ENCODE data around the gene POLDIP2.

POLDIP2 gene

GRCh38 chr17:28390141-28390540 lies 32.8 kb upstream of the POLDIP2 start:
- no peak for DNase-seq

DNA sequence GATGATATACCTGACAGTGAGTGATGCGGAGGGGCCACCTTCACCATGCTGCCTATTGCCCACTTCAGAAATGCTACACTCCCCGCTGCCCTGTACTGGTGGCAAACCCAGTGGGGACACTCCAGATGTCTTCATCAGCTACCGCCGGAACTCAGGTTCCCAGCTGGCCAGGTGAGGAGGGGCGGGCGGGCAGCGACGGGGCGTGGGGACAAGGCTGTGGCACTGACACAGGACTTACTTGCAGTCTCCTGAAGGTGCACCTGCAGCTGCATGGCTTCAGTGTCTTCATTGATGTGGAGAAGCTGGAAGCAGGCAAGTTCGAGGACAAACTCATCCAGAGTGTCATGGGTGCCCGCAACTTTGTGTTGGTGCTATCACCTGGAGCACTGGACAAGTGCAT lies 30.8 kb upstream of the POLDIP2 start:
- DNase-seq: no peak

DNA sequence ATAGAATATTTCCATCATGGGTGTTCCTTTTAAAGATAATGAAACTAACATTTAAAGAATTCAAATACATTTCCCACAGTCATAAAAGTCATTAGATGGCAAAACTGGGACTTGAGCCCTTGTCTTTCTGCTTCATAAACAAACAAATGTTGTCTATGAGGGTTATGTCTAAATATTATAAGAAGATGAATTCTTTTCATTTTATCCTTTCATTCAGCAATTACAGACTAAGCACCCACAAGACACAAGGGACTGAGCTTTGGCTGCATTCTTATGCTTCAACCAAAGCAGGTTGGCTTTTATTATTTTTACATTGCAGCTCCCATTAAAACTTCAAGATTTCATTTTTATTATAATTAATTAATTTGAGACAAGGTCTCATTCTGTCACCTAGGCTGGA lies 29.1 kb upstream of the POLDIP2 start:
- DNase-seq: no peak

DNA sequence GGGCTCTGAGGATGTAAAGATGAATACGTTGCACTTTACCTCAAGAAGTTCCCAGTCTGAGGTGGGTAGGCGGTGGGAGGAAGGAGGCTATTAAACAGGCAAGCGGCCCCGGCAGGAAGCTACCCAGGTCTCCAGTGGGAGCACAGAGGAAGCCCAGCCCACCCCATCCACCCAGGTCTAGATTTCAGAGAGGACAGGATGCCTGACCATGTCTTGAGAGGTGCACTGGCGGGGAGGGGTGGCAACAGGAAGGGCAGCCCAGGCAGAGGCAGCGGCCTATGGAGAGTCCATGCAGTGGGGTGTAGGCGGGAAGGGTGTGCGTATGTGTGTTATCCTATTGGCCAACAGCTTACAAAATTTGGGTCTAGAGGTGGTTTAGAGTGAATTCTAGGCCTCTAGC lies 28.1 kb upstream of the POLDIP2 start:
- DNase-seq: no peak

DNA sequence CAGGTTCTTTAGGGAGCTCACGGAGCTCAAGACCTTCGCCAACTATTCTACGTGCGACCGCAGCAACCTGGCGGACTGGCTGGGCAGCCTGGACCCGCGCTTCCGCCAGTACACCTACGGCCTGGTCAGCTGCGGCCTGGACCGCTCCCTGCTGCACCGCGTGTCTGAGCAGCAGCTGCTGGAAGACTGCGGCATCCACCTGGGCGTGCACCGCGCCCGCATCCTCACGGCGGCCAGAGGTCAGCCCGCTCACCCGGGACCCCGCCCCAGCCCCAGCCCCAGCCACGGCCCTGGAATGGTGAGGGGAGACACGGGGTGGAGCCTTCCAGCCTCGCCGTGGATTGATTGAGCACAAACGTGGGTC lies 27.7 kb upstream of the POLDIP2 start:
- no peak for DNase-seq

DNA sequence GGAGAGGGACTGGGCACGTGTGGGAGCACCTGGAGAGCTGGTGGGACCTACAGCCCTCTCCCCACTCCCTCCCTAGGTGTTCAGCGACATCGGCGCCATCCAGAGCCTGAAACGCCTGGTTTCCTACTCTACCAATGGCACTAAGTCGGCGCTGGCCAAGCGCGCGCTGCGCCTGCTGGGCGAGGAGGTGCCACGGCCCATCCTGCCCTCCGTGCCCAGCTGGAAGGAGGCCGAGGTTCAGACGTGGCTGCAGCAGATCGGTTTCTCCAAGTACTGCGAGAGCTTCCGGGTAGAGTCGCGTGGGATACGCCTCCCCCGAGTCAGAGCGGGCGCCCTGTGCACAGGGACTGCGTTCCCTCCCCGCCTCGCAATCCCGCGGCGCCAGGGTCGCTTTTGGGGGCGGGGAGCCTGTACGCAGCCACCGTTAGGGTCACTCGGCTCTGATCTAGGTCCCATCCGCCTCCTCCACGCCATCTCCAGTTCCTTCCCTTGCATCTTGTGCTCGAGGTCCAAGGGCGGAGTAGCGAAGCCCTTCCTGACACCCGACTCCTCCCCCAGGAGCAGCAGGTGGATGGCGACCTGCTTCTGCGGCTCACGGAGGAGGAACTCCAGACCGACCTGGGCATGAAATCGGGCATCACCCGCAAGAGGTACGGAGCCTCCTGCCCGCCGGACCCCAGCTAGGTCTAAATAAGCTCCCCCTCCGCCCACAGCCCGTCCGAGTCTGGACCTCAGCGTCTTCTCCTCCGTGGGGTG lies 27.1 kb upstream of the POLDIP2 start:
- peak; percentile 60 for DNase-seq

GRCh38 chr17:28381141-28381825 lies 24.0 kb upstream of the POLDIP2 start:
- no peak for DNase-seq

DNA sequence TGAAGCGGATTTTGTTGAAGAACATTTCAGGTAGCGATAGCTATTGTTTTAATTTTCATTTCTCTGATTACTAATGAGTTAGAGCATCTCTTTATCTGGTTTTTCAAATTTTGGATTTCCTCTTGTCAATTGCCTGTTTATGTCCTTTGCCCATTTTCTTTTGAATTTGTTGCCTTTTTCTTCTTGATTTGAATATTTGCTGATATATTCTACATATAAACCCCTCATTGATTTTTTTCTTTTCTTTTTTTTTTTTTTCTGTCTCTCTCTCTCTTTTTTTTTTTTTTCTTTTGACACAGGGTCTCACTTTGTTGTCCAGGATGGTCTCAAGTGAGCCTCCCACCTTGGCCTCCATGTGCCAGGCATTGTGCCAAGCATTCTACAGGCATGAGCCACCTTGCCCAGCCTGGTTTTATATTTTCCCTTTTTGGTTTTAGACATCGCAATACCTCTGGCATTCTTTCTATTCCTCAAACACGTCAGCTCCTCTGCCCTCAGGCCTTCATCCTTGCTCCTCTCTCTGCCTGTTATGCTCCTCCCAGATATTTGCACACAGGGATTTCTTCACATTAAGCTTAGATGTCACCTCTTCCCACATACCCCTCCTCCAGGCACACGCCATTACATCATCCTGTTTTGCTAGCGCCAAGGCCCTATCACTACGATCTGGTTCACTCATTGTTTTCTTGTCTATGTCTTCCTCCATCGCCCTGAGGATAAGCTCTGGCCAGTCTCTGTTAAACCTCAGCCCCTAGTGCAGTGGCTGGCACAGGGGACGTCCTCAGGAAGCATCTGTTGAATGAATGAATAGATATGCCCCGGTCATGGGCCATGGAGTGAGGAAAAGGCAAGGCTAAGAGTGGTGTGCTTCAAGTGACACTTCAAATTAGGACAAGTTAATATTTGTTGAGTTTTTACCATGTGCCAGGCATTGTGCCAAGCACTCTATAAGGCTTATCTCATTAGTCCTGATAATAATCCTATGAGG lies 22.8 kb upstream of the POLDIP2 start:
- no peak for DNase-seq

DNA sequence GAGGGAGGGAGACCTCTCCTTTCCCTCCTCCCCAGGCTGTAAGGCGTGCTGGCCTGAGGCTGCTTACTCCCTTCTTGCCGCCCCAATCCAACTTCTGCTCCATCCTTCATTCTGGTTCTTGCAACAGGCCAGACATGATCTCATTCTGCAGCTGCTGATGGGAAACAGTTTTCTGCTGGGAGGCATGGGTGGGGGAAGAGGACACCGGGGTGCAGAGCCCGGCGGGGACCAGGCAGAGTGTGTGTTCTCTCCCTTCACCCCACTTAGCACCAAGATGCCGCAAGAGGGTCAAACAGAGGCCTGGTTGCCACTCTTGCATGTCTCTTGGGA lies 15.6 kb upstream of the POLDIP2 start:
- no peak for DNase-seq

- no peak for DNase-seq
Measured at GRCh38 chr17:28372203-28372944, 15.0 kb upstream of the POLDIP2 start.

GRCh38 chr17:28371245-28372202 lies 14.2 kb upstream of the POLDIP2 start, which contains the start of gene SARM1:
TSS of gene SARM1 (plus strand) at chr17:28371694. CDS start at chr17:28372033, 339 bp downstream.
- peak; percentile 85 for DNase-seq

DNA sequence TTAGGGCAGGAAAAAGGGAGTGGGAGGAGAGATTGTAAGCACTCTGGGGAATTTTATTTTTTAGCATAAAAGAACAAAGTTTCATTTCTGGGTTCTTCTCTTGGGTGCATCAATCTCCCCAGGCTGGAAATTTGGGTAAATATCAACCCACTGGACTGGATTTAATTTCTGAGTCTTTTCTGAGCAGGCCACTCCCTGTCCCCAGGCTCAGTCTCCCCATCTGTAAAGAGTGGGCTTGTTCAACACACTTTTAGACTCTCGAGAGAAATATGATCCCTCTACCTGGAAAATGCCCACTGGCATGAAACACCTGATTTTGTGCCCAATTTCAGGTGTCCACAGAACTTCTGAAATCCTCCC lies 13.4 kb upstream of the POLDIP2 start:
- no peak for DNase-seq

- no peak for DNase-seq
Measured at GRCh38 chr17:28370035-28370743, 12.9 kb upstream of the POLDIP2 start, which contains the start of gene VTN. TSS of gene VTN (minus strand) at chr17:28370307. CDS start at chr17:28370203, 104 bp downstream.

DNA sequence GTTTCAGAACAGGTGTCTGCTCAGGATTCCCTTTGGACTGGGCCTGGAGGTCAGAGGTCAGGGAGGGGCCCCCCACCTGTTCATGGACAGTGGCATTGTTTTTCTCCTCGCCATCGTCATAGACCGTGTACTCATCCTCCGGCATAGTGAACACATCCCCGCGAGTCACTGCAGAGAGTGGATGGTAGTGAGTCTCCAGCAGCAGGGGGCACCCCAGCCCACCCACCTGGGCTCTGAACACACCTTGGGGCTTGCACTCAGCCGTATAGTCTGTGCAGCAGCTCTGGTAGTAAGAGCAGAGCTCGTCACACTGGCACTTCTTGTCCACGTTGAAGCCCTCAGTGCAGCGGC lies 12.3 kb upstream of the POLDIP2 start:
- DNase-seq: no peak

DNA sequence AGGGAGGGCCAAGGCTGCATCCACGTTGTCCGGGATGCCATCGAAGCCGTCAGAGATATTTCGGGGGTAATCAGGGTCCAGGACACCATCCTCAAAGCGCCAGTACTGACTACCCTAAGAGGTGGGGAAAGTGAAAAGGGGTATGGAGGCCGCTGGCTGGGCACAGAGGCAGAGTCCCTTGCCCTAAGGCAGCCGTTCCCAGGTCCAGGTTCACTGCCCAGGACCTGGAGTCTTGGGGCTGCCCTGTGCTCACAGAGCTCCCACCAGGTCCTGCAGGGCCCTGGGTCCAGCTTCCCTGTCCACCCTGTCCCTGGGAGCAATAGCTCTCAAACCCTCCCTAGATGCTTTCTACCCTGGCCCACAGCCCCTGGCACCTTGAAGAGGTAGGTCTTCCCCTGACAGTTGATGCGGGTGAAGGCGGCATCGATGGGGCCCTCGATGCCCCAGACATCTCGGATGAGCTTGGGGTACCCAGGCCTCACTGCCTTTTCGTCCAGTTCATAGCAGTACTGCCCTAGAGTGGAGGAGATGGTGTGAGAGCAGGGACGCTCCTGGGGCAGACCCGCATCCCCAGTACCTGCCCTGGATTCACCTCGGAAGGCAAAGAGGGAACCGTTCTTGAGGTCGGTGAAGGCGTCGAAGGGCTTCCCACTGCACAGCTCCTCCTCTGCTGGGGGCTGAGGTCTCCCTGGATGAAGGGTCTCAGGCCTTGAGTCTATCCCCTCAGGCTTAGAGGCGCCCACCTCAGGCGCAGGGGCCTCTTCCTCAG lies 11.8 kb upstream of the POLDIP2 start:
- no peak for DNase-seq

GRCh38 chr17:28368306-28368831 lies 11.0 kb upstream of the POLDIP2 start:
- no peak for DNase-seq

DNA sequence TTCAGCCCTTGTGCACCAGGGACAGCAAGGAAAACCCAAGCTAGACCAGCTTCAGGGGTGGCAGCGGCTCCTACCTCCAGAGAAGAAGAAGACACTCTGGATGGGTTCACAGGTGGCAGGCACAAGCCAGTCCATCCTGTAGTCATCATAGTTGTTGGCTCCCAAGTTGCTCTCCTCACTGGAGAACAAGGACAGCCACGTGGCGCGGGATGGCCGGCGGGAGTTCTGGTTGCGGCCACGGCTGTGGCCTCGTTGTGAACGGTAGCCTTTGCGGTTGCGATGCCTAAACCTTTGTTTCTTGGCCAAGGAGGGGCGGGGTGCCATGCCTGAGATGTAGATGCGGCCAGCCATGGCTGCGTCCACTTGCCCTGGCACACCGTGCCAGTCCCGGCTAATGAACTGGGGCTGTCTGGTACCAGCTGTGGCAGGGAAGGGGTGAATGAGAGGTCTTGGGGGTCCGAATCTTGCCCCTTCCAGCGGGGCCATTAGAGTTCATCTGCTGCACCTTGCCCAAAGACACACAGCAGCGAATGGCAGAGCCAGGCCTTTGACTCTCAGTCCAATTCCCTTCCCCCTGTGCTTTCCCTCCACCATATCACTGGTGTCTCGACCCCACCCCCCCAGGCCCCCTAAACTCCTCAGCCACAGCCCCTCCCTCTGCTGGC lies 10.4 kb upstream of the POLDIP2 start:
- no peak for DNase-seq

DNA sequence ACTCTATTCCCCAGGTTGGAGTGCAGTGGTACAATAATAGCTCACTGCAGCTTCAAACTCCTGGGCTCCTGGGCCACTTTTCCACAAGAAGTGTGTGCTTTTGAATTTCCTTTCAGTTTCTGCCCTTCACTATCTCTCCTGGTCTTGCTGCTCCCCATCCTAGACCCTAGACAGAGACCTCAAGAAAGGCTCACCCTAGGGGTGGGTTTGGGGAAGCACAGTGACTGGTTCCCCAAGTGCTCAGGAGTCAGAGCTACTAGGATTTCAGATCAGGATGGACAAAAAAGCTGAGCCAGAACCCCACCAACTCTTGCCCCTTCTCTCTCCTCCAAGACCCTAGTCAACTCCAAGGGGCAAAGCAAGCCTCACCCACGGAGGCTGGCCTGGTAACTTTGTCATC lies 9.3 kb upstream of the POLDIP2 start:
- DNase-seq: no peak

DNA sequence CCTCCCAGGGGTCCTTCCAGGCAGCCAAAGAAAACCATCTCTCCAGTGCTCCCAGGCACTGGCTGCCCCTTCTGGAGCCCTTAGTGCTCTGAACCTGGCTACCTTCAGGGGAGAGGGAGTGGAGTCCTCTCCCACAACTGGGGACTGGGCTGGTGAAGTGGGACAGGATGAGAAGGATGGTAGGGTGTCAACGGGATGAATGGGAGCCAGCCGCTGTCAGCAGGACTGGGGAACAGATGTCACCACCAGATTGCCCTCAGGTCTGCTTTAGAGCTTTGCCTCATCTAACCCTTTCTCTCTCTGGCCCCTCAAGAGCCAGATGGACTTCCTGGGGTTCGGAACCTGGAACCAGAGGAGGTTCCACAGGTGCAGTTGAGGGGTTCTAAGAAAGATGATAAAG lies 8.2 kb upstream of the POLDIP2 start:
- DNase-seq: no peak

Data from stimulated activated naive CD4-positive, alpha-beta T cell treated with Interleukin-2 at 50 U/mL for 16 hours (primary cell).